ENCODE measurements around the gene THRB. TPM values are rescaled to one million over a fixed set of nuclear protein-coding genes. Genes with fewer than 3 reads are reported as not detected.

The THRB gene
- total RNA-seq, 1 experiment from 2014 or later, result 2.8 TPM

- in situ Hi-C loops (cut with HindIII; ENCODE audit: low pct_unique_long_range_greater_than_20kb, low sequenced_read_pairs), result no loop called here
- no peak for DNase-seq (ENCODE audit: low read depth)
These were observed 249.6 kb downstream of the THRB start for GRCh38 chr3:24245056-24245455.

- in situ Hi-C loops (cut with HindIII; ENCODE audit: low pct_unique_long_range_greater_than_20kb, low sequenced_read_pairs), result no loop called here
- DNase-seq (ENCODE audit: low read depth), result no peak
These were observed 250.2 kb downstream of the THRB start for GRCh38 chr3:24244491-24244890.

- peak; percentile 43 for DNase-seq (ENCODE audit: low read depth)
These were observed 252.5 kb downstream of the THRB start for GRCh38 chr3:24242012-24242698.

GRCh38 chr3:24240306-24240705 lies 254.3 kb downstream of the THRB start:
- in situ Hi-C loops (cut with HindIII; ENCODE audit: low pct_unique_long_range_greater_than_20kb, low sequenced_read_pairs), result no loop called here
- no peak for DNase-seq (ENCODE audit: low read depth)

More at GRCh38 chr3:24242012-24242698, 252.5 kb downstream of the THRB start:
- in situ Hi-C loops (cut with HindIII; ENCODE audit: low pct_unique_long_range_greater_than_20kb, low sequenced_read_pairs), result no loop called here

- peak; percentile 97 for DNase-seq (ENCODE audit: low read depth)
- in situ Hi-C loops (cut with HindIII; ENCODE audit: low pct_unique_long_range_greater_than_20kb, low sequenced_read_pairs), result no loop called here
These were observed 256.5 kb downstream of the THRB start for GRCh38 chr3:24237971-24238706.

- peak; percentile 92 for DNase-seq (ENCODE audit: low read depth)
- in situ Hi-C loops (cut with HindIII; ENCODE audit: low pct_unique_long_range_greater_than_20kb, low sequenced_read_pairs), result no loop called here
These were observed 259.5 kb downstream of the THRB start for GRCh38 chr3:24235121-24235520.

GRCh38 chr3:24232784-24233183 lies 261.9 kb downstream of the THRB start:
- in situ Hi-C loops (cut with HindIII; ENCODE audit: low pct_unique_long_range_greater_than_20kb, low sequenced_read_pairs), result no loop called here
- DNase-seq (ENCODE audit: low read depth), result no peak

GRCh38 chr3:24229468-24230221 lies 265.0 kb downstream of the THRB start:
- peak; percentile 59 for DNase-seq (ENCODE audit: low read depth)
- in situ Hi-C loops (cut with HindIII; ENCODE audit: low pct_unique_long_range_greater_than_20kb, low sequenced_read_pairs), result no loop called here

- in situ Hi-C loops (cut with HindIII; ENCODE audit: low pct_unique_long_range_greater_than_20kb, low sequenced_read_pairs), result no loop called here
- DNase-seq (ENCODE audit: low read depth), result no peak
These were observed 267.0 kb downstream of the THRB start for GRCh38 chr3:24227635-24228034.

- no peak for DNase-seq (ENCODE audit: low read depth)
- in situ Hi-C loops (cut with HindIII; ENCODE audit: low pct_unique_long_range_greater_than_20kb, low sequenced_read_pairs), result no loop called here
These were observed 268.3 kb downstream of the THRB start for GRCh38 chr3:24226397-24226796.

GRCh38 chr3:24225385-24225950 lies 269.2 kb downstream of the THRB start:
- DNase-seq (ENCODE audit: low read depth), result no peak
- in situ Hi-C loops (cut with HindIII; ENCODE audit: low pct_unique_long_range_greater_than_20kb, low sequenced_read_pairs), result no loop called here

- in situ Hi-C loops (cut with HindIII; ENCODE audit: low pct_unique_long_range_greater_than_20kb, low sequenced_read_pairs), result no loop called here
- DNase-seq (ENCODE audit: low read depth), result no peak
These were observed 269.8 kb downstream of the THRB start for GRCh38 chr3:24224666-24225384.

GRCh38 chr3:24222165-24222805 lies 272.4 kb downstream of the THRB start:
- in situ Hi-C loops (cut with HindIII; ENCODE audit: low pct_unique_long_range_greater_than_20kb, low sequenced_read_pairs), result no loop called here
- DNase-seq (ENCODE audit: low read depth), result no peak

GRCh38 chr3:24220859-24221657 lies 273.6 kb downstream of the THRB start:
- peak; percentile 78 for DNase-seq (ENCODE audit: low read depth)
- in situ Hi-C loops (cut with HindIII; ENCODE audit: low pct_unique_long_range_greater_than_20kb, low sequenced_read_pairs), result no loop called here

GRCh38 chr3:24215502-24215901 lies 279.1 kb downstream of the THRB start:
- in situ Hi-C loops (cut with HindIII; ENCODE audit: low pct_unique_long_range_greater_than_20kb, low sequenced_read_pairs), result no loop called here
- no peak for DNase-seq (ENCODE audit: low read depth)

GRCh38 chr3:24211381-24211780 lies 283.3 kb downstream of the THRB start:
- no peak for DNase-seq (ENCODE audit: low read depth)

GRCh38 chr3:24202071-24202470 lies 292.6 kb downstream of the THRB start:
- in situ Hi-C loops (cut with HindIII; ENCODE audit: low pct_unique_long_range_greater_than_20kb, low sequenced_read_pairs), result no loop called here
- no peak for DNase-seq (ENCODE audit: low read depth)

More at GRCh38 chr3:24211381-24211780, 283.3 kb downstream of the THRB start:
- in situ Hi-C loops (cut with HindIII; ENCODE audit: low pct_unique_long_range_greater_than_20kb, low sequenced_read_pairs), result no loop called here
